ENCODE data around the gene AADACL3. TPM values are rescaled to one million over a fixed set of nuclear protein-coding genes. Genes with fewer than 3 reads are reported as not detected.

The AADACL3 gene
- total RNA-seq, 1 experiment from 2014 or later = not detected

- no peak for DNase-seq
- POLR2A ChIA-PET (ENCODE audit: unreplicated experiment) = no interaction called here
Measured at GRCh38 chr1:12734651-12735050, 18.7 kb downstream of the AADACL3 start.

GRCh38 chr1:12738934-12739333 lies 23.0 kb downstream of the AADACL3 start:
- Histone ChIP-seq H3K36me3 (ENCODE audit: low read depth, low read length) (no peaks in the 10 kb centered on the region; the same call in 1 of the 2 replicates), H3K4me2 (ENCODE audit: low read length) (no peak overlapping the region), H3K9me3 (ENCODE audit: low read length) (no peaks in the 10 kb centered on the region), H3F3A (ENCODE audit: low read length, unreplicated experiment) (no peaks in the 10 kb centered on the region), H4K20me1 (ENCODE audit: low read length) (no peaks in the 10 kb centered on the region), H3K9ac (ENCODE audit: low read length) (no peak overlapping the region), H3K4me1 (ENCODE audit: insufficient read depth, low read length) (no peaks in the 10 kb centered on the region), H2AFZ (ENCODE audit: low read length) (no peak overlapping the region), H3K27ac (ENCODE audit: low read length) (no peak overlapping the region), H3K4me3 (ENCODE audit: low read length) (no peak overlapping the region), H3K9me2 (replicated peaks; ENCODE audit: low read length) (no peaks in the 10 kb centered on the region), H3K79me2 (ENCODE audit: low read length) (no peaks in the 10 kb centered on the region), H3K27me3 (ENCODE audit: low read length) (peaks cover 47% of the 10 kb centered on the region)
- intact Hi-C loops (cut with micrococcal nuclease) = no loop called here
- ATAC-seq (no peak), DNase-seq (no peak)
- ChIA-PET POLR2A (ENCODE audit: unreplicated experiment) (no interaction called here), CTCF (no interaction called here)
- TF ChIP-seq EZH2phosphoT487 (IDR thresholded peaks at IDR 0.05; ENCODE audit: borderline replicate concordance, low read length) (no peak), EZH2 (IDR thresholded peaks at IDR 0.05; ENCODE audit: low read length, unreplicated experiment) (no peak), CTCF (conservative IDR thresholded peaks at IDR 0.05; ENCODE audit: low read depth, low read length) (no peak)
- BruUV-seq (replicated peaks) = no TSS peak

More at GRCh38 chr1:12734651-12735050, 18.7 kb downstream of the AADACL3 start:
- Histone ChIP-seq H3F3A (ENCODE audit: low read length, unreplicated experiment) (no peaks in the 10 kb centered on the region), H2AFZ (ENCODE audit: low read length) (no peak overlapping the region), H3K9me3 (ENCODE audit: low read length) (no peaks in the 10 kb centered on the region), H3K4me2 (ENCODE audit: low read length) (no peak overlapping the region), H3K36me3 (ENCODE audit: low read depth, low read length) (no peaks in the 10 kb centered on the region; the same call in 1 of the 2 replicates), H3K27ac (ENCODE audit: low read length) (no peak overlapping the region), H4K20me1 (ENCODE audit: low read length) (no peaks in the 10 kb centered on the region), H3K79me2 (ENCODE audit: low read length) (no peaks in the 10 kb centered on the region), H3K9ac (ENCODE audit: low read length) (no peak overlapping the region), H3K9me2 (replicated peaks; ENCODE audit: low read length) (no peaks in the 10 kb centered on the region), H3K4me3 (ENCODE audit: low read length) (no peak overlapping the region), H3K27me3 (ENCODE audit: low read length) (peaks cover 35% of the 10 kb centered on the region), H3K4me1 (ENCODE audit: insufficient read depth, low read length) (no peaks in the 10 kb centered on the region)
- intact Hi-C loops (cut with micrococcal nuclease) = no loop called here
- no TSS peak for BruUV-seq (replicated peaks)
- ATAC-seq = no peak
- CTCF ChIA-PET = no interaction called here
- TF ChIP-seq EZH2phosphoT487 (IDR thresholded peaks at IDR 0.05; ENCODE audit: borderline replicate concordance, low read length) (no peak), EZH2 (IDR thresholded peaks at IDR 0.05; ENCODE audit: low read length, unreplicated experiment) (no peak), CTCF (conservative IDR thresholded peaks at IDR 0.05; ENCODE audit: low read depth, low read length) (no peak)

GRCh38 chr1:12739613-12740012 lies 23.7 kb downstream of the AADACL3 start:
- peaks cover 43% of the 10 kb centered on the region for H3K27me3 ChIP-seq (ENCODE audit: low read length)
- no peaks in the 10 kb centered on the region for H3F3A ChIP-seq (ENCODE audit: low read length, unreplicated experiment)
- H3K27ac ChIP-seq (ENCODE audit: low read length) = no peak overlapping the region
- H3K4me3 ChIP-seq (ENCODE audit: low read length) = no peak overlapping the region
- intact Hi-C loops (cut with micrococcal nuclease) = no loop called here
- no peak for TF ChIP-seq EZH2phosphoT487 (IDR thresholded peaks at IDR 0.05; ENCODE audit: borderline replicate concordance, low read length)
- no peak for TF ChIP-seq EZH2 (IDR thresholded peaks at IDR 0.05; ENCODE audit: low read length, unreplicated experiment)
- no peak for TF ChIP-seq CTCF (conservative IDR thresholded peaks at IDR 0.05; ENCODE audit: low read depth, low read length)
- CTCF ChIA-PET = no interaction called here
- POLR2A ChIA-PET (ENCODE audit: unreplicated experiment) = no interaction called here
- no peaks in the 10 kb centered on the region for H4K20me1 ChIP-seq (ENCODE audit: low read length)
- H3K4me2 ChIP-seq (ENCODE audit: low read length) = no peak overlapping the region
- no peak overlapping the region for H2AFZ ChIP-seq (ENCODE audit: low read length)
- no TSS peak for BruUV-seq (replicated peaks)
- no peaks in the 10 kb centered on the region; the same call in 1 of the 2 replicates for H3K36me3 ChIP-seq (ENCODE audit: low read depth, low read length)
- H3K4me1 ChIP-seq (ENCODE audit: insufficient read depth, low read length) = no peaks in the 10 kb centered on the region
- DNase-seq (no peak), ATAC-seq (no peak)
- H3K79me2 ChIP-seq (ENCODE audit: low read length) = no peaks in the 10 kb centered on the region
- no peaks in the 10 kb centered on the region for H3K9me2 ChIP-seq (replicated peaks; ENCODE audit: low read length)
- H3K9me3 ChIP-seq (ENCODE audit: low read length) = no peaks in the 10 kb centered on the region
- H3K9ac ChIP-seq (ENCODE audit: low read length) = no peak overlapping the region
